GM21367 (cell line): ENCODE measurements around the gene PTCD1.

Experiments used
- ATAC-seq: cut with Tn5 transposase; IDR thresholded peaks from one replicate; pipeline ENCODE4 v1.9.1; 2021; ENCODE audit not compliant: unreplicated experiment

The PTCD1 gene, protein sequence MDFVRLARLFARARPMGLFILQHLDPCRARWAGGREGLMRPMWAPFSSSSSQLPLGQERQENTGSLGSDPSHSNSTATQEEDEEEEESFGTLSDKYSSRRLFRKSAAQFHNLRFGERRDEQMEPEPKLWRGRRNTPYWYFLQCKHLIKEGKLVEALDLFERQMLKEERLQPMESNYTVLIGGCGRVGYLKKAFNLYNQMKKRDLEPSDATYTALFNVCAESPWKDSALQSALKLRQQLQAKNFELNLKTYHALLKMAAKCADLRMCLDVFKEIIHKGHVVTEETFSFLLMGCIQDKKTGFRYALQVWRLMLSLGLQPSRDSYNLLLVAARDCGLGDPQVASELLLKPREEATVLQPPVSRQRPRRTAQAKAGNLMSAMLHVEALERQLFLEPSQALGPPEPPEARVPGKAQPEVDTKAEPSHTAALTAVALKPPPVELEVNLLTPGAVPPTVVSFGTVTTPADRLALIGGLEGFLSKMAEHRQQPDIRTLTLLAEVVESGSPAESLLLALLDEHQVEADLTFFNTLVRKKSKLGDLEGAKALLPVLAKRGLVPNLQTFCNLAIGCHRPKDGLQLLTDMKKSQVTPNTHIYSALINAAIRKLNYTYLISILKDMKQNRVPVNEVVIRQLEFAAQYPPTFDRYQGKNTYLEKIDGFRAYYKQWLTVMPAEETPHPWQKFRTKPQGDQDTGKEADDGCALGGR

DNA sequence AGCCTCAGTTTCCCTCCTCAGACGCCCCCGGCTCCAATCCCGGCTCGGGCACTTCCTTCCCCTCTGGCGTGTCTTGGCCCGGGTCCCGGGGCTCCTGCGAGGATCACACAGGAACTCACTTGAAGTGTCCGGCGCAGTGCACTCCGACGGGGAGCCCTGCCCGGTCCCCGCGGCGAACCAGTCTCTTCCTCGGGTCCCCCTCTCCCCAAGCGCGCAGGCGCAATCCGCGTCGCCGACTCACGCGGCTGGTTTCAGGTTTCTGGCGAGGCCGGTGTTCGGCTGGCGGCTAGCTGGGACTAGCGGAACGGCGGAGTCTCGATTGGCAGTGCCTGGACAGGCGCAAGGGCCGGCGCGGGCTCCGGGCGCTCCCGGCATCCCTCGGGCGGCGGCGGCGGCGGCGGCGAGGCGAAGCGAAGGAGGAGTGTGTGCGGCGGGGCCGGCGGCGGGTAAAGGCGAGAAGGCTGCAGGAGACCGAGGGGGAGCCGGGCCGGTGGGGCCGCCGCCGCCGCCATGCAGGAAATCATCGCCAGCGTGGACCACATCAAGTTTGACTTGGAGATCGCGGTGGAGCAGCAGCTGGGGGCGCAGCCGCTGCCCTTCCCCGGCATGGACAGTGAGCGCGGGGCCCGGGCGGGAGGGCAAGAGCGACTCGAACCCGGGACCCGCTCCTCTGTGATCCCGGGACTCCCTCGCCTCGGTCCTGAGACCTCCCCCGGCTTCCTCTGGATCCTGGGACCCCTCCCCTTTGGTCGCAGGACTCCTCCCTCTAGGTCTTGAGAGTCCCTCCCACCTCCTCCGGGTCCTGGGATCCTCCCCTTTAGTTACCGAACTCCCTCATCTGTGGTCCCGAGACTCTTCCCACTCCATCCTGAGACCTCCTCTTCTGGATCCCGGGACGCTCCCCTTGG is at the start of gene PTCD1, which contains the start of gene CPSF4:
Gene PTCD1, minus strand, starts transcription at position 226 of the 908 bp plus-strand sequence. CDS start 3,556 bp downstream, outside the sequence.
Gene CPSF4, plus strand, starts transcription at position 371 of the 908 bp plus-strand sequence. Its CDS starts 140 bp downstream, at position 511.
- ATAC-seq = peak; percentile 73

DNA sequence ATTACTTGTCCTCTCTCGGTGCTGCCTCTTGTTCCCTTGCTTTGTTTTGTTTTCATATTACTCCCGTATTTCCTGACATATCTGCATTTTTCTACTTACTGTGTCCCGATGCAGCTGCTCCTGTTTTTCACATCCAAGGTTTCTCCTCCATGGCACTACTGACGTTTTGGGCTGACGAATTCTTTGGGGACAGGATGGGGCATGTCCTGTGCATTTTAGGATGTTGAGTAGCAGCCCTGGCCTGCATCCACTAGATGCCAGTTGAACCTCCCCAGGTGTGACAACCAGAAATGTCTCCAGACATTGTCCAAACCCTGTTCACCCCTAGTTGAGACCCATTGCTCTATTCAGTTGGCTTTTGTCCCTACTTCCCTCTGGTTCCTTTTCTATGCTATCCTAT is 46.5 kb upstream of the PTCD1 start:
- no peak for ATAC-seq

DNA sequence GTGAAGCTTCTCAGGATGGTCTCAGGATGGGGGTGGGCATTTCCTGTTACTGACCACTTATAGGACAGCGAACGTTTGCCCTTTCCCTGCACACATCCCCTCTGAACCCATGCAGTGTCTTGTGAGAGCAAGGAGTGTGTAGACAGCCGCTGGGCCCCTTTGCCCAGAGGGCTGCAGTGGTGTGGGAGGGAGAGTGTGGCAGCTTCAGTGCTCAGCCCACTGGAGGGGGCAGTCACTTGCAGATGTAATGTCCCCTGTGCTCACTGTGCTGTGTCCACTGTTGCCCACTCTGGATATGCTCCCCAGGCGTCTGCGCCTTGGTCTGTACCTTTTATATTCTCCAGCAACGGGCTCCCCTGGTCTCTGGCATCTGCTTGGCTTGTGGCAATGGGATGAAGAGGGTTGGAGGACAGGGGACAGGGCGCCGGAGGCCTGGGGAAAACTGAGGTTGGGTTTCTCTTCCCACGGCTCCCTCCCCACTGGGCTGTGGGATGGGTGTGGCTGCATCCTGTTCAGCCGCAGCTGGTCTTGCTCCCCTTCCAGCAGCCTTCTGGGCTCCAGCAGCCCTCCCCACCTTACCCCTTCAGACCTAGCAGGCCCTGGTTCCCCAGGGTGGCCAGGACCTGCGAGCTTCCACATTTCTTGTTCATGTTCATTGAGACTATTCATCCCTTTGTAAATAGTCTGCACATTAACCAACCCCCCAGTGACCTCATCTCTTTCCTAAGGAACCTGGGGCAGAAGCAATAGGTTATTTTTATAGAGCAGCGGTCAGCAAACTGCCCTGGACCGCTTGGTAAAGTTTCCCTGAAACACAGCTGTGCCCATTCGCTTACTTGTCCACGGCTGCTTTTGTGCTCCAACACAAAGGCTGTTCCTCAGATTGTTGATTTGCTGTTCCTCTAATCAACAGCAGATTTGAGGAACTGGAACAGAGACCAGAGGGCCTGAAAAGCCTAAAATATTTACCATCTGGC is 40.2 kb upstream of the PTCD1 start:
- ATAC-seq = no peak

DNA sequence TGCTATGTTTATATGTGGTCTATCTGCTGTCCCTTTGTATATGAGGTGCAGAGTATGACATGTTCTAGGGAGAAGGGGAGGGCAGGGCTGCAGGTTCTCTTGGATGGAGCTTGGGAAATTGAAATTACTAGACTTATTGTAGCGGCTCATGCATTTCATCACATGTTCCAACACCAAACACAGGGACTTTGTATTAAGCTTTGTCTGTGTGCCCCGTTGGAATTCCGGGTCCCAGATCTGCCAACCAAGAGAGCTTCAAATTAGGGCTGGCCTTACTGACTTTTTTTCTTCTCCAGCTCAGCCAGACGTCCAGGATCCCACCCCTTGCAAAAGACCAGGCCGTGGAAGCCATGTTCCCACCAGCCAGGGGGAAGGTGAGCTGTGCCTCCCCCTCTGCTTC is 37.5 kb upstream of the PTCD1 start:
- ATAC-seq = no peak

DNA sequence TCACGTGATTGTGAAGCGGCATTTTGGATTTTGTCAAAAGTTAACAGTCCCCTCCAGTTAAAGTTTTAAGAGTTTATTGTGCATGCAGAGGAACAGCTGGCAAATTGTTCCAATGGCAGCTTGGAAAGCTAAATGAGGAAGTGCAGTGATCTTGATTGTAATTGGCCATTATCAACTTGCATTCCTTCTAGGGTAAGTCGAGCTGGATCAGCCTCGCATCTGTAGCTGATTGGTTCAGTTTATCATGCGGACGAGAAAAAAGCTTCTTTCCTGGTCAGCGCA is 34.7 kb upstream of the PTCD1 start:
- ATAC-seq = no peak

DNA sequence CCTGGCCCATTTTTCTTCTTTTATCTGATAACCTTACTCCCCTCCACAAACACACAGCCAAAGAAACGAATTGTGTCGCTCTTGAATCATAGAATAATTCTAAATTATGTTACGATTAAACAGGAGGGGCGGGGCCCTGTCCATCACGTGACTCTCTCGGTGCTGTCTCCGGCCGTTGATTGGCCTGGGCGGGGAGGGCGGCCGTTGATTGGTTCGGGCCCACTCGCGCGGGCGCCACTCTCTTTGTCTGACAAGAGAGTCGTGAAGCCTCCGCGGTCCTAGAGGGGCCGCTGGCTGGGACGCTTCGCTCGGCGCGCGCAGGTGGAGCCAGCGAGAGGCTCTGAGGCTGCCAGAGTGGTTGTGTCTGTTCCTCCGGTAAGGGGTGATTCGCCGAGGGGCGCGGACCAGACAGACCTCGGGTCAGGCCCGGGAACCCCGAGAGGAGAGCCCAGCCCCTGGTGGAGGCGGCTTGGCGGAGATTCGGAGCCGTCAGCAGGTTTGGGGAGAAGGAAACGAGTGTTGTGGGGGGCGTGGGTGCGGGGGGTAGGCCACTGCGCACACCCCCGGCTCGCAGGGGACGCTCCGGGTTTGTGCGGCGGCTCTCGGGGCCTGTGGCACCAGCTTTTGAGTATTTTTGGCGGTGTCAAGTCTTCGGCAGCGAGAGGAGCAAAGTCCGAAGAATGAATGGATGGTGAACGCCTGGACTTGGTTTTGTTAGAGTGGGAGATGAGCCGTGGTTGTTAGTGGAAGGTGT is 34.1 kb upstream of the PTCD1 start, which contains the start of gene ZNF789:
Gene ZNF789, plus strand, starts transcription at position 330 of the 754 bp plus-strand sequence. CDS start 3,567 bp downstream, outside the sequence.
- peak; percentile 90 for ATAC-seq

DNA sequence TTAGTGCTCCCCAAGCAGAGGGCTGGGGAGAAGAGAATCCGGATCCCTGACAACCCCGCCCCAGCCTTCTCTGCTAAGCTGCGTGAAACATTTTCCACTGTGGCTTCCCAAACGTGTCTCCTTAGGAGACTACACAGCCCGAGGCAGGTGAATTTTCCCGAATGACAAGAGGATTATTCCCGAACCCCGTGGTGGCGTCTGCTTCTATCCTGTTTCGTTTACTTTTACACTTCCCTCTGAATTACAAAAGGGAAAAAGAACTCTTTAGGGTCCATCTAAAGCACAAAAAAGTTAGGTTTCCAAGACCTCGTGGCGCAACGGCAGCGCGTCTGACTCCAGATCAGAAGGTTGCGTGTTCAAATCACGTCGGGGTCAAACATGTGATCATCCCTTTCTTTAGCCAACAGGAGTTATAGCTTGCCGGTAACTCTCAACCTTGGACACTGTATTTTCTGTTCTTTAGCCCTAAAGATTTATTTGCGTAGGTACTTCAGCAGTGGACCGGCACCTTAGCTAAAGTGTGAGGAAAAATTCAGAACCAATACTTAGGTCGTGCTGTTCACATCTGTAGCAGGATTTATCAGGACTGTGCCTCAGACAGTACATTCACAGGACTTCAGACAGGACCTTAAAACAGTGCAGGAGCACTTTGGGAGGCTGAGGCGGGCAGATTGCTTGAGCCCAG is 30.9 kb upstream of the PTCD1 start:
- ATAC-seq = no peak

DNA sequence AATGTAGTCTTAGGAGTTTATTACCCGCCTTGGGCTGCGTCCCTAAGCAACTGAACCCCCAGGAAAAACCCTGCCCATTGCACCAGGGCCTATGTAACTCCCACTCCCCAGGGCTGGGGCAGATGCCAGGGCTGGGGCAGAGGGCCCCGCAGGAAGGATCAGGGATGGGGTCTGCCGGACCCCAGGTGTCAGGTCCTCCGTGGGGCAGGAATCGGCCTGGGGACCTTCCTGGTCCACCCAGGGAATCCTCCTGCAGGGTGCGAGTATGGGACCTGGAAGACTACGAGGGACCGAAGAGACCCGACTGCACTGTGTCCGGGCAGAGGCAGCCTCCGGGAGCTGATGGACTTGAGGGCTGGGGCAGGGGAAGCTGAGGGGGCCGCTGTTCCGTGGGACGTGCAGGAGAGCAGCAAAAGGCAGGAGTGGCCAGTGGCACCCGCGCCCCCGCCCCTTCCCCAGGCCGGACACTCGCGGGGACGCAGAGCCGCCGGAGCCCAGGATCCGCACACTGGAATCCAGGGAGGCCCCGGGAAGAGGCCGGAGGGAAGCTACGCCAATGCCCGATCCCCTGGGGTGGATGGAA is 29.8 kb upstream of the PTCD1 start:
- no peak for ATAC-seq

DNA sequence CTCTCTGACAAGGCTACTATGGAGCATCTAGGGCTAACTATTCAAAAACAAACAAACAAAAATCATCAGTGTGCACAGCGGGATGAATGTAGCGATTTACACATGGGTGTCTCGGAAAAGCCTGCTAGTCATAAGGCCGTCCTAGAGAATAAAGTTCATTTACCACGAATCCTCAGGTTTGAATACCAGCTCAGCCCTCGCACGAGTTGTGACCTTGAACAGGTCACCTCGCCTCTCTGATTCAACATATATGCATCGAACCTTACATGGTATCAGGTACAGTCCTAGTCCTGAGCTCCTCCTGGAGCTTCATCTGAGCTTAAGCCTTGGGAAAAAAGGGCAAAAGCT is 26.8 kb upstream of the PTCD1 start:
- ATAC-seq = no peak

DNA sequence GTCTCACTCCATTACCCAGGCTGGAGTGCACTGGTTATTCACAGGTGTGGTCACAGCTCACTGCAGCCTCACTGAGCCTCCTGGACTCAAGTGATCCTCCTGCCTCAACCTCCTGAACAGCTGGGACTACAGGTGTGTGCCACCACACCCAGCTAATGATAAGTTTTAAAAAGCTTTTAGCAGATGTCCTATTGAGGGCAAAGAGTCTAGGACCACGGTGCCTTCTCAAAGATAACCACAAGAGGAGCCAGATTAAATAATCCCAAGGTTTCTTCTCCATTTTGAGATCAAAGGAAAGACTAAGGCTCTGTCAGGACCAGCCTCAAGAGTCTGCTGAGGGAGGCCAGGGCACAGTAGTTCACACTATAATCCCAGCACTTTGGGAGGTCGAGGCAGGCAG is 22.6 kb upstream of the PTCD1 start:
- ATAC-seq = no peak

DNA sequence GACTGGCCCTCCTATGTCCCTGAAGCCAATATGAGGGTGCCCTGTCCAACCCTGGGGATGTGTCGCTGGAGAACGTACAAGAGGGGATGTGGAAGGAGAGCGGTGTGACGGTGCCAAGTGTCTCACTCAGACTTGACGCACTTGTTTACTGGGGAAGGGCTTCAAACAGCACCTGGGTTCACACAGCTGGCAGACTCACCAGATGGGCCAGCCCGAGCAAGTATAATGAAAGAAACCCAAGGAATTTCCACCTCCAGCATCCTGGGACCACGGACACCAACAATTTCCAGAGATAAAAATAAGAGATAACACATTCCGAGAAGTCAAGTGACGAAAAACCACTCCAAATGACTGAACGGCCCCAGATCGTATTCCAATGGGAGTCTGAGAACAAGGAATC is 22.1 kb upstream of the PTCD1 start:
- no peak for ATAC-seq

DNA sequence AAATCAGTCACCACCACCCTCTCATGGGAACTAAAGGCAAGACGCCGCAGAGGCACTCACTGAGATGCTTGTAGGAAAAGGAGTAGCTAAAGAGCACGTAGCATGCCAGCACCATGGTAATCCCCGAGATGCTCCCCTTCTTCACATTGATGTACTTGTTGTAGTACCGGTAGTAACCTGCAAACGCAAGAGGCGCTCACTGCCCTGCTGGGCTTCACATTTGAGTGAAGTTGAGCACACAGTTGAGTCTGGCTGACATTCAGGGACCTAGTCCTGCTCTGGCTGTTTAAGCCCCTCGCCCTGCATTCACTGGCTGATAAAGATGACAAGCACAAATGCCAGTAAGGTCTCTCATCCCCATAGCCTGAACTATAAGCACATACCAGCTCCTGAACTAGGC is 20.5 kb upstream of the PTCD1 start:
- ATAC-seq = no peak

DNA sequence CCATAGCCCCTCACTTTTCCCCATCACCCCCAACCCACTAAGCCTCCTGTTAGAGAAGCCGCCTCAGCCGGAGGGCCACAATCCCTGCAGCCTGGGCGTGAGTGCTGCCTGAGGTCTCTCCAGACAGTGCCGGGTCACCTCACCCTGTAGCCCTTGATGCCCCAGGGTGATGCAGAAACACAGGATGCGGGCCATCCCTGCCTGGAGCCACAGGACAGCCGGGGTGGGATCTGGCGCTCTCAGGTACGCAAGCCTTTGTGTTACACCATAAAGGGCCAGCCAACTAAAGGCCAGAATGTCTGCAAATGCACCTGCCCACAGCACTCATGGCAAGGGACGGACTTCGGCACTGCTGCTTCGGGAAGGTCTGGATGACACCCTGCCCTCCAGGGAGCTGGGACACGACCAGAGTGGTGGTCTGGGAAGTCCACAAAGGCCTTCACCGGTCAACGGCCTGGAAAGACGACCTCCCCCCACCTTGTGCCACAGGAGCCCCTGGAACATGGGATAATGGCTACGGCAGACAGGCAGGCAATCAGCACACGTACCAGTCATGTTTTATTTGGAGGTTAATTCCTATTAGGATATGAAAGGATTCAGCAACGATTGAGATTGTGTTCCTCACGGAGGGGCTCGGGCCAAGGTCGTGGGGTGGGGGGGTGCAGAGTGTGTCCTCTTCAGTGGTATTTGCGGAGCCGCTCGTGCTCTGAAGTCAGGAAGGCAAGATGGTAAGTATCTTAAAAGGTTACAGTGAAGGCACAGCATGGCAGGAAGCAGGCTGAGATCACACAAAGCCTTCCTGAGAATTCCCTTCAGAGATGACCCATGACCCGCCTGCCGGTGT is 19.3 kb upstream of the PTCD1 start:
- no peak for ATAC-seq

DNA sequence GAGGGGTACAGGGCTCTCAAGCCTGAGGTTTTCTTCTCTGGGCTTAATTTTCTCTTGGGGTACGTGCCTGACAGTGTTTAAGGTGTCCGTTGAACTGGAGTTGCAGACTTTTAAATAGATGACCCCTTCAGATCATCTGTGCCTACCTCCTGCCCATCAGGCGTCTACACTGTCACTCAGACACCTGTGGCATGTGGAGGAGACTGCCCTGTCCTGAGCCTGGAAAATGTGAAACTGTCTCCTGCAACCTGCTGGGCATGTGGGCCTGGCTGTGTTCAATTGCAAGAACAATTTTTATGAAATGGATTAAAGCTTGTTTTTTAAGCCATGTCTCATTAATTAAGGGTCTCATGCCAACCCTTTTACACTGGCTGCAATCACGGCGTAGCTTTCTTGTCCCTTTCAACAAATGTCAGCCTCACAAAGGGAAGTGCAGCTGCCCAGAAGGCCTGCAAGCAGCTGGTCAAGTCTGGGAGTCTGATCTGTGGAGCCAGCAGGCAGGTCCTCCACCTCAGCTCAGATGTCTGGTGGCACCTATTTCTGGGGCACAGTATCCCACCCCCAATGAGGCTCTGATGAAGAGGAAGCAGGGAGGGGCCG is 18.6 kb upstream of the PTCD1 start:
- no peak for ATAC-seq

DNA sequence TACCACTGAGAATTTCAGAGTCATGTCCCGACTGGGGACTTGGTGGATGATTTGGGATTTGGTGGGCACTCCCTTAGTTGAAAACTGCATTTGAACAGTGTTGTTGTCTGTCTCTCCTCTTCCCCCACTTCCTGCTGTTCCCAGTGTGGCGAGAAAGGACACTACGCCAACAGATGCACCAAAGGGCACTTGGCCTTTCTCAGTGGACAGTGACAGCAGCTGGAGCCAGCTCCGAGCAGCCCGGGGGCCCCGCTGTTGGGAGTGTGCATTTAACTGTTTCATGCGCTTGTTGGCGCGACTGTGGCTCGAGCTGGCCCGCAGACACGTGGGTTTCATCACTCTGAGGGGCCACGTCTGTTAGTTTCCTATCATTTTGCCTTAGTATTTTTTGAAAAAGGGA is 17.7 kb upstream of the PTCD1 start:
- no peak for ATAC-seq

DNA sequence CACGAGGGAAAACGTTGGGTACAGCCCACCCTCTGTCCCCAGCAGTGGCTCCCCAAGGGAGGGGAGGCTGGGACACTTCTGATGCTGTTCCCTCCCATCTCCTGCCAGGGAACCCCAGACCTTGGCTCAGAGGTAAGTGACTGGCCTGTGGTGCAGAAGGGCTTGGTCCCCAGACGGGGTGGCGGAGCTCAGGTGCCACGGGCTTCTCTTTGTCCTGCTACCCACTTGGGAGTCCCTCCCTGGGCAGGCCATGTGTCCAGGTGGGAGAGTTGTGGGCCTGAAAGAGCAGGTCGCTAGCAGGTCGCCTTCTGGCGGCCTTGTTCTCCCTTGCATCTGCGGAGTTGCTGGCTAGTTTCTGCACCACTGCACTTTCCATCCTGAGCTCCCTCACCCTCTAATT is 17.3 kb upstream of the PTCD1 start:
- no peak for ATAC-seq

DNA sequence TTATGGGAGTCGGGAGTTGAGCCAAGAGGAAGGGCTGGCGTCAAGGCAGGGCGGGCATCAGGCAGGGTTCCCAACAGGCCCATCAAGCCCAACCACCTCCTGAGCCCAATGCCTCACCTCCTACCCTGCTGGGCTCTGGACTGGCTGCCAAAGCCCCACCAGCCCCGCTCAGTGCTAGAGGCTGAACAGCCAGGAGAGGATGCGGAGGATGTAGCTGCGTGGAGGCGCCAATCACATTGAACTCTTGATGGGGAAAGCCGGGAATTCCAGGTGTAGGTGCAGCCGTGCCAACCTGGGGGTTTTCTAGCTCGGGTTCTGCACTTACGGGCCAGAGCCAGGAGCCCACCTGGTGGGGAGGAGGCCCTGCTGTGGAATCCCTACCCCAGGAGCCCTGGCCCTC is 14.5 kb upstream of the PTCD1 start:
- no peak for ATAC-seq
